Mucosa of gallbladder (tissue), 1 donor: ENCODE measurements around the gene SPOP. TPM values are rescaled to one million over a fixed set of nuclear protein-coding genes. Genes with fewer than 3 reads are reported as not detected.
A peak's percentile ranks its signal among the peaks of the same experiment; 100 is the strongest.
"Not testable (repeated sequence)": the region's sequence is repeated elsewhere in the genome, so short reads cannot be mapped to it uniquely, and the experiment has no call there.

Experiments
- DNase-seq: peaks from one replicate; pipeline ENCODE4 v3.0.0-alpha.2; 2020; ENCODE audit warnings: low spot score
- total RNA-seq: library from RNA; stranded (reverse); gene quantifications from one replicate; pipeline ENCODE4 v1.2.1, GENCODE V29; 2021
- donor health status: DM: no; HTN: no; CAD: no.

Gene SPOP
- total RNA-seq, 1 donor from 2014 or later = 78.3 TPM

DNA sequence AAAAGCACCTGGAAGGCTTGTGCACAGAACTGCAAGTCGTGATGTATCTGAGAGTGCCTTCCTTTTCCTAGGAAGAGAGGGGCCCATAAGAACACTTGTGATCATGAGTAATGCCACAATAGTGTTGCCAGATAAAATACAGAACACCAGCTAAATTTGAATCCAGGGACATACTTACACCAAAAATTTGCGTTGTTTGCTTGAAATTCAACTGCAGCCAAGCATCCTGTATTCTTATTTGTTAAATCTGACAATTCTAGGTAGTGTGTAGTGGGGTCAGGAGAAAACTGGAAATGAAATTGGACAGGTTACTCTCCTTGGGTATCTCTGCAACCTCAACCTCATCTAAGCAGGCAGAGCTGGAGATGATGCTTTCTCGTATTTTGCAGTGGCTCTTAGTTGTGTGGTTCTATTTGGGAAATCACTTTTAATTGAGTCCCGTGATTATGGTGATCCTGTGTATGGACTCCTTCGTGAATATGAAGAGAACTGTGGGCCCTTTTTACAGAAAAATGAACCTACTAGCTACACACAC, 17.9 kb upstream of the SPOP start:
- DNase-seq = no peak

GRCh38 chr17:49694847-49695697, 17.2 kb upstream of the SPOP start:
- peak; percentile 60 for DNase-seq

GRCh38 chr17:49692751-49693150, 14.9 kb upstream of the SPOP start:
- DNase-seq = no peak

- DNase-seq = no peak
Measured at GRCh38 chr17:49691677-49692191, 13.8 kb upstream of the SPOP start.

- peak; percentile 32 for DNase-seq
Measured at GRCh38 chr17:49691086-49691676, 13.3 kb upstream of the SPOP start.

DNA sequence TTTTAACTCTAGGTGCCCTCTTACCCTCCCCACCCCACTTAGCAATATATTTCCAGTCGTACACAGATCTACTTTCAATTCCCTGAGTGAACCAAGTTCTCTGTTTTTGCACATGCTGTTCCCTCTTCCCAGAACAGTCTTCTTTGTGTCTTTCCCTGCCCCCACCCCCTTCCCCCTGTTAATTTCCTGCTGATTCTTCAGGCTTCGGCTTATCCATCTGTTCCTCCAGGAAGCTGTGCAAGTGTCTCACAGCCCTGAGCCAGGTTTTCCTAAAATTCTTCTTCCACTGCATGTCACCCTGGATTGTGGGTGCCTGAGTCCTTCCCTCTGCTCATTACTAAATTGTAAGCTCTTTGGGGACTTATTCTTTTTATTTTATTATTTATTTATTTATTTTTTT, 12.4 kb upstream of the SPOP start:
- no peak for DNase-seq

DNA sequence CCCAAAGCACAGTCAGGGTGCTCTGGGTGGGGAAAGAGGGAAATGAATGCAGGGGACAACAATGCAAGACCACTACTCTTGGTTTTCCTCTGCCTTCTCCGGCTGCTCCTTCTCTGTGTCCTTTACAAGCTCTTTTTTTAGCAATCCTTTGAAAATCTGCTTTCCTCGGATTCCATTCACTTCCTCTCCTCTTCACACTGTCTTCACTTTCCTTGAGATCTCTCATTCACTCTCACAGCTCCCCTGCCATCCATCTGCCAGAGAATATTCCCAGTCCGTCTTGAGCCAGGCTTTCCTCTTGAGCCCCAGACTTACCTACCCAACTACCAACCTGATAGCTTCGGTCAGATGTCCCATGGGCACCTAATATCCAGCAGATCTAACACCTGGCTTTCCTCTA, 11.0 kb upstream of the SPOP start:
- DNase-seq = no peak

GRCh38 chr17:49687878-49688491, 10.1 kb upstream of the SPOP start:
- no peak for DNase-seq

GRCh38 chr17:49681106-49681979, 3.4 kb upstream of the SPOP start:
- no peak for DNase-seq

- DNase-seq = no peak
Measured at GRCh38 chr17:49680314-49680713, 2.4 kb upstream of the SPOP start.

DNA sequence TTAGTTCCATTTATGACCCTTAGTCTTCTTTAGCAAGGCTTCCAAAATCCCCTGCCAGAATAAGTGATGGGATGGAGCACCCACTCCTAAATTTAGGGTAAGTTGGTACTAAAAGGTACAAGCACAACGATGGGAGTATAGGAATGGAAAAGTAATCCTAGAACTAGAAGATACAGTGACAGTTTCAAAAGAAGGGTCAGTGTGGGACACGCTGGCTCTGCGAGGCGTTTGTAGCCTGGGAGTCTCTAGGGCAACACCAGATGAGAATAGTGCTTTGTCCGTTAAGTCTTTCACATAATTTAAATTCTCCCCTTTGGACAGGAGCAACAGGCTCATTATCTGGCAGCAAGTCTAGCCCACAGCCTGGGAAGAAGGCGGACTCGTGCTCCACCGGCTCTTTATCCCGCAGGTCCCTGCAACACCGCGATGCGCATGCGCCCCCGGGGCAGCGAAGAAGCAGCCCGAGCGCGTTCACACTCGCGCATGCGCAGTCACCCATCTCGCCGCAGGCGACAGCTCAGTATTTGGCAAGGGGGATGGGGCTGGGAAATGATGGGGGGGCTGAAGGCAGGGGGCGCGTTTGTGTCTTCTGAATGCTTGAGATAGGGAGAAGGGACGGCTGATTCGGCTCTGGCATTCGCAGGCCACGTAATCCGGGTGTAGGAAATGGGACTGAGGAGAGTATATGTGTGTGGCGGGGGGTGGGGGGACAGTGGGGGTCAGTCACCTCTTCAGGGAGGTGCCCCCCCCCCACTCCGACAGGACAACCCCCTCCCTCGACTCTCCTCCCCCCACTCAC, 564 bp downstream of the SPOP start:
- peak; percentile 96 for DNase-seq

GRCh38 chr17:49676276-49676868, 1.5 kb downstream of the SPOP start:
- DNase-seq = no peak

DNA sequence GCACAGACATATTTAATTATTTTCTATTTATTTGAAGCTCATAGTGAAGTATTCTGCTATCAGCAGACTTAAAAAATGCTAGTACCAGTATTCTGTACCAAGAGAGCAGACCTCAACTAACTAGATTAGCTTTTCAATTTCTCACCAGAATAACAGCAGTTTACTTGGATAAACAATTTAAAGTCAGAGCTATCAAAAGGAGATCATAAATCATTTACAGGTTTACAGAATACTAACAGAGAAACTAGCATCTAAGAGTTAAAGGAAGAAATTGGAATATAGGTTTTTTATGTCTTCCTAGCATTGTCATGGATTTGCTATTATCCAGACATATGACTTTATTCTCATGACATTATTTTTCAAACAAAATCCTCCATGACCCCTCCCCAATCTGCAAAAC, 3.4 kb downstream of the SPOP start:
- no peak for DNase-seq

GRCh38 chr17:49673679-49674078, 4.2 kb downstream of the SPOP start:
- not testable (repeated sequence) for DNase-seq

DNA sequence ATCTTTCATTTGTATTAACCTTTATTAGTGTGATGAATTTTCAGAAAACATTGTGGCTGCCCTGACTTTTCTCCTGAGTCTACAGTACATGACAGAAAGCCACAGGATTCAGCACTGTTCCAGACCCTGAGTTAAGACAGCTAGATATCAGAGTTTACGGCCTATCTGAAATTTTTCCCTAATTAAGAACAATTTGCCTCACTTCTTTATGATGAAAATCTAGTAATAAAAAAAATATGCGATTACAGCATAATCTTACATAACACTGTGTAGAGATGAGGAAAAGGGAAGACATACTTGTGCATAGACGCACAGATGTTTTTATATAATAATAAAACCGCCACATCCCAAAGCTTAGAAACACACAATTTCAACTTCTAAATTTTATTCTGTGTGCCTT, 7.3 kb downstream of the SPOP start:
- DNase-seq = no peak

DNA sequence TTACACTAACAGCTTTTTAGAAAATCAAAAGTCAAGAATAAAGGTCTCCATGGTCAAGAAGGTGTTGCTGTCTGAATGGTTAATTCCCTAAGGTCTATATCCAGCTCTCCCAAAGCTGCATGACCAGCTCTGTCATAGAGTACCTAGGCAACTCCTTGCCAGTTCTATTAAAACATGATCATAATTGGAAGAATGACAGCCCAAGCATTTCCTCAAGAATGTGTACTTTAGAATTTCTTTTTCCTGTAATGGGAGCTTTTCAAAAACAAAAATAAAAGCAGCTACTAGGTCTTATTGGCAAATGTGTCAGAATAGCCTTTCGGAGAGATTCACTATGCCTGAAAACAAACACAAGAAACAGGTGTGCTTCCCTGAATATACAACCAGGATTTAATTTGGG, 7.9 kb downstream of the SPOP start:
- DNase-seq = no peak

GRCh38 chr17:49667854-49668253, 10.0 kb downstream of the SPOP start:
- no peak for DNase-seq

- DNase-seq = no peak
Measured at GRCh38 chr17:49664706-49665211, 13.1 kb downstream of the SPOP start.

GRCh38 chr17:49659661-49660382, 18.1 kb downstream of the SPOP start:
- DNase-seq = no peak
